Breast epithelium (tissue), 3 donors: ENCODE measurements around the gene PLXNA4.

Experiments used
- POLR2A ChIP-seq: fragments of 450-650 bp; IDR thresholded peaks from one replicate; pipeline ENCODE4 v1.6.1; 2016; ENCODE audit warnings: antibody characterized with exemption, mild to moderate bottlenecking, moderate library complexity
- TF ChIP-seq, protein P1 (sequence below), 3 donors: fragments of 450-650 bp; IDR thresholded peaks; one replicate each; pipeline ENCODE4 v1.5.1; 2016 to 2017; ENCODE audit warnings: antibody characterized with exemption in 3 of 3, mild to moderate bottlenecking in 3 of 3, moderate library complexity in 3 of 3

GRCh38 chr7:132574223-132574622, 2.0 kb downstream of the PLXNA4 start:
- TF ChIP-seq, protein P1, sequence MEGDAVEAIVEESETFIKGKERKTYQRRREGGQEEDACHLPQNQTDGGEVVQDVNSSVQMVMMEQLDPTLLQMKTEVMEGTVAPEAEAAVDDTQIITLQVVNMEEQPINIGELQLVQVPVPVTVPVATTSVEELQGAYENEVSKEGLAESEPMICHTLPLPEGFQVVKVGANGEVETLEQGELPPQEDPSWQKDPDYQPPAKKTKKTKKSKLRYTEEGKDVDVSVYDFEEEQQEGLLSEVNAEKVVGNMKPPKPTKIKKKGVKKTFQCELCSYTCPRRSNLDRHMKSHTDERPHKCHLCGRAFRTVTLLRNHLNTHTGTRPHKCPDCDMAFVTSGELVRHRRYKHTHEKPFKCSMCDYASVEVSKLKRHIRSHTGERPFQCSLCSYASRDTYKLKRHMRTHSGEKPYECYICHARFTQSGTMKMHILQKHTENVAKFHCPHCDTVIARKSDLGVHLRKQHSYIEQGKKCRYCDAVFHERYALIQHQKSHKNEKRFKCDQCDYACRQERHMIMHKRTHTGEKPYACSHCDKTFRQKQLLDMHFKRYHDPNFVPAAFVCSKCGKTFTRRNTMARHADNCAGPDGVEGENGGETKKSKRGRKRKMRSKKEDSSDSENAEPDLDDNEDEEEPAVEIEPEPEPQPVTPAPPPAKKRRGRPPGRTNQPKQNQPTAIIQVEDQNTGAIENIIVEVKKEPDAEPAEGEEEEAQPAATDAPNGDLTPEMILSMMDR (IDR thresholded peaks at IDR 0.05) = no peak
- TF ChIP-seq POLR2A = no peak
